SU-DHL-6 (cell line): ENCODE results near the gene TBC1D28.

Experiments
- CTCF ChIP-seq: fragments of 200-600 bp; sonication (generic); IDR thresholded peaks from one replicate; pipeline ENCODE4 v1.5.1; 2017; ENCODE audit warnings: antibody characterized with exemption, mild to moderate bottlenecking, low read length, moderate library complexity; ENCODE audit not compliant: insufficient read depth, poor library complexity, severe bottlenecking
- EZH2phosphoT487 ChIP-seq: fragments of 200-600 bp; sonication (generic), shearing (Covaris generic); conservative IDR thresholded peaks from 2 replicates; pipeline ENCODE4 v1.6.1; 2018; ENCODE audit warnings: mild to moderate bottlenecking, antibody characterized with exemption, low read length, moderate library complexity, mixed read lengths

- TF ChIP-seq CTCF (no peak), EZH2phosphoT487 (no peak)
These were observed 17.9 kb downstream of the TBC1D28 start for GRCh38 chr17:18626152-18626870.
